Sigmoid colon (tissue), 7 donors: ENCODE measurements around the gene CCDC93. TPM values are rescaled to one million over a fixed set of nuclear protein-coding genes. Genes with fewer than 3 reads are reported as not detected.
A peak's percentile ranks its signal among the peaks of the same experiment; 100 is the strongest.

ENCODE experiments used
- DNase-seq: peaks from one replicate; pipeline ENCODE4 v3.0.0-alpha.2; 2019
- H3K27ac ChIP-seq, 4 donors: fragments of 200-600 bp; sonication (generic); one replicate each; pipeline ENCODE4 v1.5.1; 2016 to 2019; ENCODE audit warnings: mild to moderate bottlenecking in 1 of 4
- H3K27me3 ChIP-seq, 3 donors: fragments of 200-600 bp; sonication (generic); one replicate each; pipeline ENCODE4 v1.5.1; 2019; ENCODE audit warnings: mild to moderate bottlenecking in 1 of 3
- H3K36me3 ChIP-seq, 4 donors: fragments of 200-600 bp; sonication (generic); one replicate each; pipeline ENCODE4 v1.5.1; 2016 to 2019
- H3K4me1 ChIP-seq, 4 donors: fragments of 200-600 bp; sonication (generic); one replicate each; pipeline ENCODE4 v1.5.1; 2017 to 2019
- H3K4me3 ChIP-seq, 4 donors: fragments of 200-600 bp; sonication (generic); one replicate each; pipeline ENCODE4 v1.5.1; 2017 to 2019; ENCODE audit warnings: mild to moderate bottlenecking in 2 of 4, moderate library complexity in 1 of 4
- H3K9me3 ChIP-seq, 4 donors: fragments of 200-600 bp in 3 of 4; sonication (generic) in 3 of 4; one replicate each; pipeline versions ENCODE4 v1.5.1 to v1.6.1; 2013 to 2019
- EP300 ChIP-seq, 4 donors: sonication (generic); formaldehyde crosslinking; IDR thresholded peaks; one replicate each; pipeline ENCODE4 v1.6.1; 2017; ENCODE audit warnings: antibody characterized with exemption in 4 of 4
- POLR2A ChIP-seq, 2 donors: fragments of 450-650 bp; IDR thresholded peaks; one replicate each; pipeline ENCODE4 v1.6.1; 2016; ENCODE audit warnings: antibody characterized with exemption in 2 of 2, mild to moderate bottlenecking in 2 of 2, moderate library complexity in 2 of 2
- POLR2AphosphoS5 ChIP-seq, 4 donors: sonication (generic); formaldehyde crosslinking; IDR thresholded peaks; one replicate each; pipeline ENCODE4 v1.6.1; 2017; ENCODE audit warnings: antibody characterized with exemption in 4 of 4
- WGBS, 2 donors: extraction: QIAGEN DNeasy Blood & Tissue Kit; methylation state at CpG; one replicate each; pipeline ENCODE4 v1.1.7; 2013; 5-methylcytosine and 5-hydroxymethylcytosine counted together
- intact Hi-C: fragments of 100-400 bp; cut with DNase I; formaldehyde crosslinking; loops from one replicate; pipeline ENCODE4 v1.15.1; 2023
- polyA plus RNA-seq, 3 donors: library from polyadenylated mRNA; stranded (reverse); fragments of 200-250 nt; gene quantifications; one replicate each; pipeline ENCODE4 v1.2.3, GENCODE V29; 2013
- total RNA-seq, 4 donors: library from RNA; depleted of rRNA; stranded (reverse); fragments of >200 nt; gene quantifications; one replicate each; pipeline ENCODE4 v1.1.0, GENCODE V29; 2016
- TF ChIP-seq, protein P1 (sequence below), 4 experiments: fragments of 450-650 bp in 3 of 4; fragments of 200-600 bp in 1 of 4; IDR thresholded peaks; one replicate each; pipeline ENCODE4 v1.5.1; 2016 to 2019; ENCODE audit warnings: antibody characterized with exemption in 4 of 4, mild to moderate bottlenecking in 3 of 4, moderate library complexity in 2 of 4
- donor health status: healthy with polysubstance abuse.
- donor health status: Bipolar disorder and iron deficiency.
- donor health status: healthy.

Gene CCDC93
- total and polyA plus RNA-seq, 7 donors, result 4.2 to 25.5 (median 12.5) TPM

- intact Hi-C loops, result no loop called here
- Histone ChIP-seq H3K27ac (peak overlapping the region in 2 of 4 donors; percentile 29 to 57), H3K36me3 (peaks cover 24 to 96% (median 62%) of the 10 kb centered on the region in 4 donors), H3K9me3 (no peaks in the 10 kb centered on the region), H3K4me3 (no peak overlapping the region), H3K27me3 (no peaks in the 10 kb centered on the region), H3K4me1 (peaks cover 0 to 18% (median 15%) of the 10 kb centered on the region in 4 donors)
- WGBS, 2 donors, result 87 to 97% methylated on average over 2 of the region's 2 CpGs
- DNase-seq, result no peak
- no peak for TF ChIP-seq EP300 (IDR thresholded peaks at IDR 0.05)
Measured at GRCh38 chr2:117942551-117942950, 71.3 kb downstream of the CCDC93 start.

- Histone ChIP-seq H3K9me3 (no peaks in the 10 kb centered on the region), H3K4me3 (no peak overlapping the region), H3K4me1 (peaks cover 0 to 18% (median 15%) of the 10 kb centered on the region in 4 donors), H3K27me3 (no peaks in the 10 kb centered on the region), H3K27ac (no peak overlapping the region), H3K36me3 (peaks cover 17 to 97% (median 61%) of the 10 kb centered on the region in 4 donors)
- TF ChIP-seq, protein P1, sequence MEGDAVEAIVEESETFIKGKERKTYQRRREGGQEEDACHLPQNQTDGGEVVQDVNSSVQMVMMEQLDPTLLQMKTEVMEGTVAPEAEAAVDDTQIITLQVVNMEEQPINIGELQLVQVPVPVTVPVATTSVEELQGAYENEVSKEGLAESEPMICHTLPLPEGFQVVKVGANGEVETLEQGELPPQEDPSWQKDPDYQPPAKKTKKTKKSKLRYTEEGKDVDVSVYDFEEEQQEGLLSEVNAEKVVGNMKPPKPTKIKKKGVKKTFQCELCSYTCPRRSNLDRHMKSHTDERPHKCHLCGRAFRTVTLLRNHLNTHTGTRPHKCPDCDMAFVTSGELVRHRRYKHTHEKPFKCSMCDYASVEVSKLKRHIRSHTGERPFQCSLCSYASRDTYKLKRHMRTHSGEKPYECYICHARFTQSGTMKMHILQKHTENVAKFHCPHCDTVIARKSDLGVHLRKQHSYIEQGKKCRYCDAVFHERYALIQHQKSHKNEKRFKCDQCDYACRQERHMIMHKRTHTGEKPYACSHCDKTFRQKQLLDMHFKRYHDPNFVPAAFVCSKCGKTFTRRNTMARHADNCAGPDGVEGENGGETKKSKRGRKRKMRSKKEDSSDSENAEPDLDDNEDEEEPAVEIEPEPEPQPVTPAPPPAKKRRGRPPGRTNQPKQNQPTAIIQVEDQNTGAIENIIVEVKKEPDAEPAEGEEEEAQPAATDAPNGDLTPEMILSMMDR (IDR thresholded peaks at IDR 0.05), result no peak
- TF ChIP-seq POLR2AphosphoS5 (IDR thresholded peaks at IDR 0.05), result no peak
- no peak for TF ChIP-seq EP300 (IDR thresholded peaks at IDR 0.05)
- TF ChIP-seq POLR2A (IDR thresholded peaks at IDR 0.05), result no peak
- WGBS, 2 donors, result 97 to 98% methylated on average over 5 of the region's 5 CpGs
- no peak for DNase-seq
- intact Hi-C loops, result no loop called here
Measured at GRCh38 chr2:117941693-117942092, 72.2 kb downstream of the CCDC93 start.

GRCh38 chr2:117940436-117940835 is 73.4 kb downstream of the CCDC93 start:
- peaks cover 0 to 18% (median 15%) of the 10 kb centered on the region in 4 donors for H3K4me1 ChIP-seq
- H3K4me3 ChIP-seq, result no peak overlapping the region
- no peaks in the 10 kb centered on the region for H3K27me3 ChIP-seq
- no peak overlapping the region for H3K27ac ChIP-seq
- H3K9me3 ChIP-seq, result no peaks in the 10 kb centered on the region
- no peak for DNase-seq
- intact Hi-C loops, result no loop called here
- TF ChIP-seq, protein P1 (IDR thresholded peaks at IDR 0.05), result no peak
- TF ChIP-seq POLR2AphosphoS5 (IDR thresholded peaks at IDR 0.05), result no peak
- no peak for TF ChIP-seq EP300 (IDR thresholded peaks at IDR 0.05)
- no peak for TF ChIP-seq POLR2A (IDR thresholded peaks at IDR 0.05)
- peaks cover 6 to 97% (median 61%) of the 10 kb centered on the region in 4 donors for H3K36me3 ChIP-seq

GRCh38 chr2:117938611-117939010 is 75.3 kb downstream of the CCDC93 start:
- H3K36me3 ChIP-seq, result peaks cover 3 to 97% (median 65%) of the 10 kb centered on the region in 4 donors
- no peak for TF ChIP-seq POLR2A (IDR thresholded peaks at IDR 0.05)
- TF ChIP-seq POLR2AphosphoS5 (IDR thresholded peaks at IDR 0.05), result no peak
- no peak for TF ChIP-seq EP300 (IDR thresholded peaks at IDR 0.05)
- TF ChIP-seq, protein P1 (IDR thresholded peaks at IDR 0.05), result no peak
- H3K9me3 ChIP-seq, result no peaks in the 10 kb centered on the region
- H3K4me3 ChIP-seq, result no peak overlapping the region
- no peak for DNase-seq
- H3K4me1 ChIP-seq, result peaks cover 0 to 18% (median 13%) of the 10 kb centered on the region in 4 donors
- H3K27me3 ChIP-seq, result no peaks in the 10 kb centered on the region
- no peak overlapping the region for H3K27ac ChIP-seq
- intact Hi-C loops, result no loop called here
- WGBS, 2 donors, result 95 to 98% methylated on average over 2 of the region's 2 CpGs

- WGBS, 2 donors, result 87 to 90% methylated on average over 5 of the region's 5 CpGs
- Histone ChIP-seq H3K4me3 (no peak overlapping the region), H3K27me3 (no peaks in the 10 kb centered on the region), H3K4me1 (peaks cover 0 to 3% (median 0%) of the 10 kb centered on the region in 4 donors), H3K27ac (peak overlapping the region in 1 of 4 donors; percentile 7), H3K36me3 (peaks cover 12 to 100% (median 77%) of the 10 kb centered on the region in 4 donors), H3K9me3 (no peaks in the 10 kb centered on the region)
- TF ChIP-seq EP300 (IDR thresholded peaks at IDR 0.05) (no peak), POLR2A (IDR thresholded peaks at IDR 0.05) (no peak), POLR2AphosphoS5 (IDR thresholded peaks at IDR 0.05) (no peak)
- TF ChIP-seq, protein P1 (IDR thresholded peaks at IDR 0.05), result no peak
- DNase-seq, result no peak
- intact Hi-C loops, result no loop called here
Measured at GRCh38 chr2:117936871-117937428, 76.9 kb downstream of the CCDC93 start.
